ENCODE measurements around the gene TLR6.

Gene TLR6, protein sequence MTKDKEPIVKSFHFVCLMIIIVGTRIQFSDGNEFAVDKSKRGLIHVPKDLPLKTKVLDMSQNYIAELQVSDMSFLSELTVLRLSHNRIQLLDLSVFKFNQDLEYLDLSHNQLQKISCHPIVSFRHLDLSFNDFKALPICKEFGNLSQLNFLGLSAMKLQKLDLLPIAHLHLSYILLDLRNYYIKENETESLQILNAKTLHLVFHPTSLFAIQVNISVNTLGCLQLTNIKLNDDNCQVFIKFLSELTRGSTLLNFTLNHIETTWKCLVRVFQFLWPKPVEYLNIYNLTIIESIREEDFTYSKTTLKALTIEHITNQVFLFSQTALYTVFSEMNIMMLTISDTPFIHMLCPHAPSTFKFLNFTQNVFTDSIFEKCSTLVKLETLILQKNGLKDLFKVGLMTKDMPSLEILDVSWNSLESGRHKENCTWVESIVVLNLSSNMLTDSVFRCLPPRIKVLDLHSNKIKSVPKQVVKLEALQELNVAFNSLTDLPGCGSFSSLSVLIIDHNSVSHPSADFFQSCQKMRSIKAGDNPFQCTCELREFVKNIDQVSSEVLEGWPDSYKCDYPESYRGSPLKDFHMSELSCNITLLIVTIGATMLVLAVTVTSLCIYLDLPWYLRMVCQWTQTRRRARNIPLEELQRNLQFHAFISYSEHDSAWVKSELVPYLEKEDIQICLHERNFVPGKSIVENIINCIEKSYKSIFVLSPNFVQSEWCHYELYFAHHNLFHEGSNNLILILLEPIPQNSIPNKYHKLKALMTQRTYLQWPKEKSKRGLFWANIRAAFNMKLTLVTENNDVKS

DNA sequence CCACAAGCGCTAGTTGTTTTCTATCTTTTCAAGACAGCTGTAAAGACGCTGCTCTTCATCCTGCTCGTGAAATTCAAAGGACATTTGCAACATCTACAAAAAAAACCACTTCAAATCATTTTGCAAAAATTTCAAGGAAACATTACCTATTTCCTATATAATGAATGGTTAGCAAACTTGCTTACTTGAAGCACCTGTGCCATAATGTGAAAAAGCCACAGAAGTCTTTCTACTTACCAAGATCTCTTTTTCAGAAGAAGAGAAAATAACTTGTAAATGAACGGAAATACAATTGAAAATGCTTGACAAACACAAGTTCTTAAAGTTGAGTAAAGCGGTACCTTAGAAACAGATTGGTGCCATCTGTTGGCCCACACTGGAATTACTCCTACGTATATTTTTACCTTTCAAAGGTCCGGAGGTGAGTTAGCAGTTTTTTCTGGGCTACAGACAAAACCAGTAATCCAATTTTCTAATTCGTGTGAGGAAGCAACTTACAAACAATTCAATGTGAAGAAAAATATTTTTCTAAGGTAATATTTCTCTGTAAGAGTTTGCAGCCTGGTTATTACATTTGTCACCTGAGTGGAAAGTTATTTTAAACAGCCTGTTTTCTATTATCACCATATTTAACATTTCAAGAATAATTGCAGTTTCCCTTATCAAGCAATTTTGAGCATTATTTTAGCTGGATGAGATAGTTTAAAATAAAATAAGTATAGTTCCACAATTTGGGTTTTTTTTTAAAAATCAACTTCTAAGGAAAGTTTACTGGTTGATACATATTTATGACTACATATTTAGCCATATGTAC is at the start of gene TLR6:
TSS of gene TLR6 (minus strand) at position 294 of the 814 bp plus-strand sequence. CDS start 27,344 bp downstream, outside the sequence.
- DNase-seq = peak in 2 of 4 experiments; percentile 23 to 38

DNA sequence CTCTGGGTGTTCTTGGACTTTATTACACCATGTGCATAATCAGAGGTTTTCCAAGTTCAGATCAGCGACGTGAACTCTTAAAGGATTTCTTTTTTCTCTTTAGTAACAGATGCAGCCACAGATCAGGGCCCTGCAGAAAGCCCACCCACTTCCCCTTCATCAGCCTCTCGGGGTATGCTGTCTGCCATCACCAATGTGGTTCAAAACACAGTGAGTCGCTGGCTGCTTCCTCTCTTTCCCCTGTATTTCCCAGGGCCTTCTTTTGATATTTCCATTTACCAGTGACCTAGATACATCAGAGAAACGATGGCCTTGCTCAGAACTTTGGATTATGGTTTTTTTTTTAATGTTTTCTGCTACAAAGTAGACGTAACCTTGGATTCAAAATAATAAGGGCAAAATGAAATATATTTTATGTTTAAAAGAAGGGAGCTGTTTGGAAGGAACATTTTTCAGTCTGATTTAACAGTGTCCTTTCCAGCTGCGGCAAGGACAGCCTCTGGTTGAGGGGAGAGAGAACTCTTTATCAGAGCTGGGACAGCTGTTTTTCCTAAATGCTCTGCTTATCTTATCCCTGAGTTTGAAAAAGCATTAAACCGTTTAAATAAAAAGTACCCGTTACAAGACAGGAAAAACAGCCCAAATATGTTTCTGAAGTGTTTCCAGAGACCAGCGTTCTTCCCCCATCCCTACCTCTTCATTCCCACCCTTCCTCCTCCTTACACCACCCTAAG is 49.2 kb upstream of the TLR6 start:
- no peak for DNase-seq

DNA sequence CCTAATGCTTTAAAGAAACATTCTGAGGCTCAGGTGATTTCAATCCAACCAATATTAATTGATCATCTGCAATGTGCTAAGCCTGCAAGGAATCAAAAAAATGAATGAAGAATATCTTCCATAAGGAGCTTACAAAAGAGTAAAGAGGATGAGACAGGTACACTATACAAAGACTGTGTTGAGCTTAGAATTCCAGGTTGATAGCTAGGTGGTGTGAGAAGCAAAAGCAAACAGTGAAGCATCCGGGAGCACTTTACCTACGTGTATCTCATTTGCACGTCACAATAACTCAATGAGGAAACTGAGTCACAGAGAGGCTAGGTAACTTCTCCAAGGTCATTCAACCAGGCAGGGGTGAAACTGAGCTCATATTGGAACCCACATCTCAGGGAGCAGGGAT is 48.1 kb upstream of the TLR6 start:
- no peak for DNase-seq

DNA sequence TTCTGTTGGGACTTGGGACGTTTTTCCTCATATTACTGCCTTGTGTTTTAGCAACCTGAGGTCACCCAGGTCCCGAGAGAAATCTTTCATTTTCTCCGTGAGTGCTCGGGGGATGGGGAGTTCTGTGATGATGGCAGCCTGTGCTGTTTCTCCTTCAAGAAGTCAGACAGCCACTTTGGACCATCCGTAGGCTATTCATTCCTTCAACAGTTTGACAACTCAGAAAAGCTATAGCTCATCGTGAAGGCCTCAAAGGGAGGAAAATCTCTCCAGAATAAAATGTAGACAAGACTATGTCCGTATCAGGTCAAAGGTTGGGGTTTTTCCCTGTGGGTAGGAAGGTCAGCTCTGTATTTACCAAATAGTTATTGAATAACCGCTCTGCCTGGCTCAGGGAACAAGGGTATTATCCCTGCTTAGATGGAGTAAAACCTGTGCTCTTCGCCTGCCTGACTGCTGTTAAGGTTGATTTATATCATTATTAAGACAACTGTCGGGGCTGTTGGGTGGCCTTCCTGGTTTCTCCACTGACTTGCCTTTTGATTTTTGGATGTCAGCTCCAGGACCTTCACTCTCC is 47.6 kb upstream of the TLR6 start:
- DNase-seq = no peak

DNA sequence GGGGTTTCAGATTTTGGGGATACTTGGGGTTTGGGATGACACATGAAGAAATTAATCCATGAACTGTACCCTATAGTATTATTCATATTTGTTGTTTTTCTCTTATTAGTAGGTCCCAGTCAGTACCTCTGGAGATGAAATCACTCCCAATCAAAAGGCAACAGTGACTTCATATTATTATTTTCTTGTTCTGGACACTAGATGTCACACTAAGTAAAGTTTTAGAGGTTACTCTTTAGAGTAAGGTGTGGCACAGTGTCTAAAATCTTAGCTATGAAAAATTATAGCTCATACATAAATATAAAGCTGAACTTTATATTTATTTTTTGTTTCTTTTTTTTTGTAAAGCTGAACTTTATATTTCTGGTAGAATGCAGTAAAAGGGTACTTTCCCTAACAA is 46.1 kb upstream of the TLR6 start:
- DNase-seq = no peak

DNA sequence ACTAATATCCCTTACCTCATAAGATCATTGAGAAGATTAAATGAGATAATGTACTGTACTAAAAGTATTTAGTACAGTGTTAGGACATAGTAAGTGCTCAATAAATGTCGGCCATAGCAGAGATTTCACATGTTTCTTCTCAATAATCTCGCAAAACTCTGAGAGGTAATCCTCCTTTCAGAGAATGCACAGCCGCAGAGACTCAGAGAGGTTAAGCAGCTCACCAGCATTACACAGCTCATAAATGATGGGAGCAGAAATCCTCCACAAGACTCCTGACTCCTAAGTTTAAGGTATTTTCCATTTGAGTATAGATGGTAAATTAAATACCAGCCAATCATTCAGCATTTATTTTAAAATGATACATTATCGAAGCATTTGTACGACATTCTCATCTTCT is 45.6 kb upstream of the TLR6 start:
- DNase-seq = no peak

DNA sequence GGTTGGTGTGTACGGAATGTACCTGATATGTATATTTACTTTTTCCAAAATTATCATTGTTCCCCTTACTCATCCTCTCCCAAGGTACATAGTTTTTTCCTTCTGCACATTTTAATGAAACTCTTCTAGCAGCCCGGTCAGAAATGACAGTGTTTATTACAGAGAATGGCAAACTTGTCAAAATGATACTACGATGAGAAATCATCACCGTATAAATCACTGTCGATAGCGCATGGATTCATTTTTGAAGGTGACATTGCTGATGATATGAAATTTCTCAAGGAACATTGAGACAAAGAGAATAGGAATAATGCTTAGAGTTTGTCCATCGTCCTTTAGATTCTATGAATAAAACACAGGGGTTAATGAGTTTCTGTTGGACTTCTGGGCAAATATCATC is 41.6 kb upstream of the TLR6 start:
- DNase-seq = no peak

DNA sequence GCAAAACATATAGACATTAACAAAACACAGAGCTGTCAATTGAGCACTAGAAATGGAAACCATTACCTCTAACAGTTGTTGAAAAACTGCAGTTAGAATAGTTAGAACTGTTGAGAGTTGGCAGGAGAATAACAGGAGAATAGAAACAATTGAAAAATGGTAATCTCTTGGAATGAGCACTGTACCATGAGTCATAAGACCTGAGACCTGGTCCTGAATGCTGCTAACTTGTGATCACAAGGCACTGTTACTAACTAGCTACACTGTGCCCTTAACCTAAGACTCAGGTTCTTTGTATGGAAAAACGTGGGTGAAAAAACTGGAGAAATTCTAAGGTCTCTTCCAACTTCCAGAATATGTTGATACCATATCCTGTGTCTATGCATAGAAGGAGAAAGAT is 40.3 kb upstream of the TLR6 start:
- no peak for DNase-seq

DNA sequence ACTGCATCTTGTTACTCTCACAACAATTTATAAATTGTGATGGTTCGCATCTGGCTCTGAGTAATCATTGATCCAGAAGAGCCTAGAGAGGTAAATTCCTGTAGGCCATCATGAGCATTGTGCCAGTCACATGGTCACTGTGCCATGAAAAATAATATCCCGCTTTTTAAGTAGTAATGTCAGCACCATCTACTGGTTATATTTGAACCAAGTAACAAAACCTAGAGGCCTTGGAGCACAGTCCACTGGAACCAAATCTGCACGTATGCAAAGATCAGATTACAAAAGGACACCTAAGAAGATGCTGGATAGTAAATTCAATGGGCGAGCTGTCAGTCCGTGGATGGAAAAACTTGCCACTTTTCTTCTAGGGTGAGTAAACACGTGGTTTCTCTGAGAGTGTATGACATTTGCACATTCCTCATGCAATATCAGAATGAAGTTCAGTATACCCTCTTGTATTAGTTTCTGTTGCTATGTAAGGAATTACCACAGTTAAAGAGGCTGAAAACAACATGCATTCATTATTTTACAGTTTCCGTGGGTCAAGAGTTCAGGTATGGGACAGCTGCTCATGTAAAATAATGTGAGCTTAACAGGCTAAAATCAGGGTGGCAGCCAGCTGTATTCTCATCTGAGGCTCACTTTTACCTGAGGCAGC is 37.8 kb upstream of the TLR6 start:
- no peak for DNase-seq

DNA sequence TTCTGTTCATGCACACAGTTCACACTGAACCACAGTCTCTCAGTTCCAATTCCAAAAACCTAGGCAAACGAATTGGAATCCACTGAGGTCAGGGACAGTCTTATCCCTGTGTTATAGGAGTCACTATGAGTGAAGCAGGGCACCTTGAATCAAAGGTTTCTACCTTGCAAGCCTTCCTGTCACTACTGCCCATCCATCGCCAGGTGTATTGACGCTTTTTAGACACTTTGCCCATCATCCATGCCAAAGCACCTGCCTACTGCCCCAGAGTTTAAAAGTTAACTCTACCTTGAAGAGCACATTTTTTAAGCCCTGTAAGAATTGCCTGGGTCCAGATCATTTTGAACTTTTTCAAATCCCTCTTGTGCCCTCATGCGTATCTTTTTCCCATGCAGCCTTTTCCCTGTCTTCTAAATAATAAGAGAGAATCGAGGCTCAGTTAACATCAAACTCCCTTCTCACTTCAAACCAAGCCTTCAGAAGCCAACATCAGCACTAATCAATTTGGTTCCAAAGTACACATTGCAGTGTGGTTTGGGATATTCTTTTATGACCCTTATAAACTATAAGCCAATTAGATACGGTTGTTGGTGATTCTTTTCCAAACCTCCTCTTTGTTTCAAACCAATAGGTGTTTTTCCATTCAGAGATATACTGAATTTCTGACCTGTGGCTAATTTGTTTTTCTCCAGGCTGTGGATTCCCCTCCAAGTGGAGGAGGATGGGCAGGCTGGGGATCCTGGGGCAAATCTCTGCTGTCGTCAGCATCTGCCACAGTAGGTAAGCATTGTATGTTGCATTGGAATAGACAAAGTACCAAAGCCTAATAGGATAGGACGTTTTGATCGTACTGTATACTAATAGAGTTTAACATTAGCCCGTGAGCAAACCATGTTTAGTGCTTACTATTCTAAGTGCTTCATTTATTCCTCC is 34.7 kb upstream of the TLR6 start:
- DNase-seq = no peak

DNA sequence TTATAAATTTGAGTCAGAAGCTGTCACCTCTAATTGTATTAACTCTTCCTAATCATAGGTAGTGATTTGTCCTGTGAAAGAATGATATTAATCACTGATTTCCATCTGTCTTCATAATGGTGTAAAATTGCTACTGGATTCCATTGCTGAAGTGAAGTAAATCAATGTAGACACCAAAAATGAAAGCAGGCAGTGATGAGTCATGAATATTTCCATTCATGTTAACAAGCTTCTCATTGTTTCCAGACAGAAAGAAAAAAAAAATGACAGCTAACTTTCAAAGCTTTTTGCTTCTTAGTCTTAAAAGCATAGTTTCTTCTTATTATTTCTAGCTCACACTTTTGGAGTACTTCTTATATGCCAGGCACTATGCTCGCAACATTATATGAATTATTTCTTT is 32.5 kb upstream of the TLR6 start:
- DNase-seq = no peak

DNA sequence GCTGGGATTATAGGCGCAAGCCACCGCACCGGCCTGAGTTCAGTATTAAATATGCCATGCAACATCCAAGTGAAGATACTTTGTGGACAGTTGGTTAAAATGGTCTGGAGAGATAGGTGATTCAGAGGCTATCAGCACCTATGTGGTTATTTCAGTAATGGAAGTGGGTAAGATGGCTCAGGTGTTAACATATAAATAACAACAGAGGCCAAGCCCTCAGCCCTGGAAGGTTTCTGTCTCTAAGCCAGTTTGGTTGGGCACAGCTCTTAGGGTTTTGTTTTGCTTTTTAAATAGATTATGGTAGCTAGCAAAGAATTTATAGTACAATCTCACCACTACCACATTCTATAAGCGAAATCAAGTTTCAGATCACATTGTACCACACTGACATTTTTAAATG is 27.6 kb upstream of the TLR6 start:
- DNase-seq = no peak

DNA sequence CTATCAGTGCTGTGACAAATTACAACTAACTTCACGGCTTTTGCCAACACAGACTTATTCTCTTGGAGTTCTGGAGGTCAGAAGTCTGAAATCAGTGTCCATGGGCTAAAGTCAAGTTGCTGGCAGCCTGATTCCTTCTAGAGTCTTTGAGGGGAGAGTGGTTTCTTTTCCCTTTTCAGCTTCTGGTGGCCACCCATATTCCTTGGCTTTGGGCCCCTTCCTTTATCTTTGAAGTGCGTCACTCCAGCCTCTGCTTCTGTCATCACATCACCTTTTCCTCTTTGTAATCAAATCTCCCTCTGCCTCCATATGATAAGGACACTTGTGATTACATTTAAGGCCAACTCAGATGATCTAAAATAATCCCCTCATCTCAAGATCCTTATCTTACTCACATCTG is 20.0 kb upstream of the TLR6 start:
- no peak for DNase-seq

DNA sequence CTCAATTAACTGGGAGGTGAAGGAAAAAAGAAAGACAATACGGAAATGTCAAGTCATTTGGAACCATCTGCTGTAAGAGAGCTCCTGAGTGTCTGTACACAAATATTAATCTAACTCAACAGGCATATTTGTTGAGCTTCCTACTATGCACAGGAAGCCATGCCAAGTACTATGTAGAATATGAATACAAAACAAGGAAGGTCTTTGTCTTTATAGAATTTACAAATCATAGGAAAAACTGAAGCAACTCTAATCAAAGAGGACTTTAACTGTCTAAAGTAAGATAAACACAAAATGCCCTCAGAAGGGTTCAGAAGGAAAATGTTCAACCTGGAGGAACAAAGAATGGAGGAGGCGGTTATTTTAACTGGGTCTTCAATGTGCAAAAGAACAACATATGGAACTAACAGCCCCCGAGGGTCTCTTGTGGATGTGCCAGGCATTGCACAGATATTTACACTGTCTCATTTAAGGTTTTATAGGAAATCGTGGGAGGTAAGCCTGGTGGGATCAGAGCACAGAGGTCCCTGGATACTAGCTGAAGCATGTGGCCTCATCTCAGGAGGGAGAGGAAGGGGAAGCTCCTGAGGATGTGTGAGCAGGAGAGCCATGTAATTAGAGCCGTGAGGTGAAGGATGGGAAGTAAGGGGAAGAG is 16.8 kb upstream of the TLR6 start:
- no peak for DNase-seq

DNA sequence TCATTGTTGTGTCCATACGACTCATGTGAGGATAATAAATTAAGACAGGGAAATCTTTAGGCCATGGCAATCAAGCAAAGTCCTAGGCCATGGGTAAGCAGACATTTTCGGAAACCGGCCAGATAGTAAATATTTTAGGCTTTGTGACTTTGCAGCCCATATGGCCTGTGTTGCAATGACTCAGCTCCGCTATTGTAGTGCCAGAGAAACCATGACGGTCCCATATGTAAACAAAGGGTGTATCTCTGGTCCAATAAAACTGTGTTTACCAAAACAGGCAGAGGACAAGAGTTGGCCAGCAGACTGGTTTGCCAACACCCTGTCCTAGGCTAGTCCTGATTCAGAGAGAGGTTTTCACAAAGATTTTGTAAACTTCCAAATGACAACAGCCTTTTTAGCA is 16.0 kb upstream of the TLR6 start:
- no peak for DNase-seq

DNA sequence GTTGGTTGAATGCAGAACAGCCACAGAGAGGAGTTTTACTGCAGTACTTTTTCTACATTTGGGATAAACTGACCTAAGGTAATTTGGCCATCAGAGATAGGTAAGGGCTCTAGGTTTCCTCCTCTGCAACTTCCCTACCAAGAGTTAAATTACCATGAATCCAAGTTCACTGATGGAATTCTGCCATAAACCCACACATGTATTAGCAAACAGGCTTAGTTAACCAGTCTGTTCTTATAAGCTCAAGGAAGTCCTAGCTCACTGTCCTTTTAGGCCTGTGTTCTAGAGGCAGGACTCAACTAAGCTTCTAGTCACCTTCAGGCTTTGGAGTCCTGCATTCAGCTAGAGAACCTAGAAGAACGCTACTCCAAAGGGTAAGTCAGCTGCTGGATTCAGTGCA is 15.0 kb upstream of the TLR6 start:
- DNase-seq = no peak

DNA sequence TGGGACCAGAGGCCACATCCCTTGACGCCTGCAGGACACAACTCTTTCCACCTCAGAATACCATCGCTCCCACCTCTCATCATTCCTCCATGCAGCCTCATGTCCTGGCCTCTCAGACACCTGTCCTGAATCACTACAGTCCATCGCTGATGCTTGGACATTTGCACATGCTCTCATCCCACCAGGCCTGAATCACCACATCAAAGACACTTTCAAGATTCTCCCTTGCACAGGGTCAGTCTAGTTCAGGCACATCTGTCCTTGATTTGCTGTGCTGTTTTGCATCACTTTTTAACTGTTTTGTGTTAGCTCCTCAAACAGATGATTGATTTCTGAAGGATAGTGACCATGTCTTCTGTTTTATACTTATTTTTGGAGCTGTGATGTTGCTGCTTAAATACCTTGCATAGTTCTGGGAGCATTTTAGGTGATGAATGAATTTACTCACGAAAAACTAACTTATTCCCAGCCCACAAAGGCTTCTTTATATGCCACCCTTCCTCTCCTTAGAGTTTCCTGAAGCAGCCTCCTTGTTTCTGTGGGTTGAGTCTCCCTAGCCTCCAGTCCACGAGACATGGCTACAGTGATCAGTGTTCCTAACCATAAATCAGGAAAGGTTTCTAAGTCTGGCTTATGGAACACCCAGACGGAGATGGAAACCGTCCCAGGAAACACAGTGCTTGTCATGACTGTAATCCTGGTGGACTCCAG is 13.6 kb upstream of the TLR6 start:
- DNase-seq = no peak

DNA sequence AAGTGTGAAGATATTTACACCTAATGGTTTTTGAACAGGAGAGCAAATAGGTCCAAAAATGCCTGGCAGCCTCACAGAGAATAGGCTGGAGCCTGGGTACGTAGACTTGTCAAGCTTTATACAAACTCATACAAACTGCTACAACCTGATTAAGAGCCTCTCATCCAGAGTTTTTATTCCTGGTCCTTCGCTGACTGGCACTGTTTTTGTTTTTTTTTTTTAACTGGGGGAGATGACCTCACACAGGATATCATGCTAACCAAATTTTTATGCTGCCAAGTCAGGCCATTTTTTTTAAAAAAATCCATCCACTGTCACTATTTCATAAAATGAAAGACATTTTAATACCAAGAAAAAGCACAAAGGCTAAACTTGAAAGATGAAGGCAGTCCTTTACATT is 12.9 kb upstream of the TLR6 start:
- no peak for DNase-seq
